ENCODE data around the gene CDC42BPA.

The CDC42BPA gene

DNA sequence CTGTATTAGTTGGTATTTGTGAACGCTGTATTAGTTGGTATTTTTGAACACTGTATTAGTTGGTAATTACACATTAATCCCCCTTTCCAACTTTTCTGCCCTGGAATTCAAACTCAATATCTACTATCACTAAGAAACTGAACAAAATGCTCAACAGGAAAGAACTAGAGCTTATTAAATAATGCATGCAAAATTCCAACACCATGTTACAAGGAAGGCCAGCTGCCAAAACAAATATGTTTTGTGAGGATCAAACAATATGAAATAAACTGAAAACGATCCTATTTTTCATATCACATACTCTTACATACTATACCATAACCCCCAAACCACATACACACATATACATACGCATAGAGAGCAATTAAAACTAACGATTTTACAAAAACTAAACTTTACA is 104.9 kb downstream of the CDC42BPA start:
- no peak for DNase-seq (ENCODE audit: low read depth in 2 of 2, low spot score in 1 of 2)

GRCh38 chr1:227212164-227212563 is 106.1 kb downstream of the CDC42BPA start:
- DNase-seq (ENCODE audit: low read depth in 2 of 2, low spot score in 1 of 2): no peak

GRCh38 chr1:227210604-227211003 is 107.7 kb downstream of the CDC42BPA start:
- no peak for DNase-seq (ENCODE audit: low read depth in 2 of 2, low spot score in 1 of 2)

- DNase-seq (ENCODE audit: low read depth in 2 of 2, low spot score in 1 of 2): no peak
Measured at GRCh38 chr1:227197064-227197463, 121.2 kb downstream of the CDC42BPA start.

GRCh38 chr1:227192163-227192562 is 126.1 kb downstream of the CDC42BPA start:
- no peak for DNase-seq (ENCODE audit: low read depth in 2 of 2, low spot score in 1 of 2)

DNA sequence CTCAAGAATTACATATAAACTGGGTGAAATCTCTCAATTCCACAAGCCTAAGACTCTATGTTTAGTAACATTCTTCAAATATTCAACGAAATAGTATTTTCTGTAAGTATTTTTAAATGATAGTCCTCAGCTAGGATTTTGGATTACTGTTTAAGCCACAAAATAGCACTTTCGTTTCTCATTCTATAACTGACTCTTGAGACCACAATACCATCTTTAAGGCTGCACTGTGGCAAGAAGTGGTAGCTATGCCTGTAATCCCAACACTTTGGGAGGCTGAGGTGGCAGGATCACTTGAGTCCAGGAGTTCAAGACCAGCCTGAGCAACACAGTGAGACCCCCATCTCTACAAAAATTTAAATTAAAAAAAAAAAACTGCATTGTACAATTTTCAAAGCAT is 126.7 kb downstream of the CDC42BPA start:
- DNase-seq (ENCODE audit: low read depth in 2 of 2, low spot score in 1 of 2): no peak

GRCh38 chr1:227190321-227190720 is 128.0 kb downstream of the CDC42BPA start:
- DNase-seq (ENCODE audit: low read depth in 2 of 2, low spot score in 1 of 2): no peak

GRCh38 chr1:227185291-227185690 is 133.0 kb downstream of the CDC42BPA start:
- DNase-seq (ENCODE audit: low read depth in 2 of 2, low spot score in 1 of 2): no peak

- no peak for DNase-seq (ENCODE audit: low read depth in 2 of 2, low spot score in 1 of 2)
Measured at GRCh38 chr1:227182012-227182411, 136.3 kb downstream of the CDC42BPA start.

DNA sequence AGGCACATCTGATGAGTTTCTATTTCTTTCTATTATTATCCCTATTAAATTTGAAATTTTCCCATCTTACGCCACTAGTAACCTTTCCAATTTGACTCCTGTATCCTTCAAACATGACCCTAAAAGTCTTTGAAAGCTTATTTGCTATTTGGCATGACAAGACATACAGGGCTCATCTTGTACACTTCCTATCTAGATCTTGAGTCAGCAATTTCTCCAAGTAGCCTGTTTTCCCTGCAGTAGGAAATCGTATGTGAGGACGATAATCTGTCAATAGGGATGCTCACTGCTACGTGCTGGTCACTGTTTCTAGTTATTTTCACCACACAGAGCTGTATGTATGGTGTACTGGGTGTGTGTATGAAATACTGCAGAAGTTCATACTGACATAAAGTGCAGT is 142.7 kb downstream of the CDC42BPA start:
- no peak for DNase-seq (ENCODE audit: low read depth in 2 of 2, low spot score in 1 of 2)

GRCh38 chr1:227174164-227174563 is 144.1 kb downstream of the CDC42BPA start:
- no peak for DNase-seq (ENCODE audit: low read depth in 2 of 2, low spot score in 1 of 2)

DNA sequence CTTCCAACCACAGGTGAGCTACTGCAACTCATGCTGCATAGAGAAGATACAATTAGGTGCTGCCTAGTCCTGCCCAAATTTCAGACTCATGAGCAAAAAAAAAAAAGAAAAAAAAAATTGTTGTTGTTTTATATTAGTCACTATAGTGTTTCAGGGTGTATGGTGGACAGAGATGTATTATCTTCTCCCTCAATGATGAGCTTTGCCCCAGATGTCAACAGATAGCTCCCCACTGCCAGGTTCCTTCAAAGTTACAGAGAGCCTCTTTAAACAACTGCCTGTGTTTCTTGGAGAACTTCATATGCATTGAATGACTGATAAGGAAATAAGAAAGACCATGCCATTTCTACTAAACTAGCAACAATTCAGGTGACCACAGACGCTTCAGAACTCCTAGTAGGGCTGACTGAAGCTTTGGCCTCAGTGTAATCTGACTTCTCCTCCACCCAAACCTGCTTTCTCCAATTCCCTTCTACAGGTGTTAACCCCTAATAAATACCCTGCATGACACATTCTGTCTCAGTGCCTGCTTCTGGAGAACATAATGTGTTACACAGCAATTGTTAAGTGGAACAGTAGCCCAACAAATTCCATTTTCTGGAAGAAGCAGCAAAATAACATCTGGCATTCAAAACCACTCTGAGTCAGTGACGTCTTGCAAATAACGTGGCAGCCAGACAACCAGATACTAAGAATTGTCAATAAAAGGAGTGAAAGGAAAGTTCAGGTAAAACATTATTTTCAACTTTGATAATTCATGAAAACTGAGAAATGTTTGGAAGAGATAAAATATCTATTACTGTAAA is 147.7 kb downstream of the CDC42BPA start:
- no peak for DNase-seq (ENCODE audit: low read depth in 2 of 2, low spot score in 1 of 2)

- DNase-seq (ENCODE audit: low read depth in 2 of 2, low spot score in 1 of 2): no peak
Measured at GRCh38 chr1:227169343-227169742, 148.9 kb downstream of the CDC42BPA start.

GRCh38 chr1:227167276-227168101 is 150.8 kb downstream of the CDC42BPA start:
- no peak for DNase-seq (ENCODE audit: low read depth in 2 of 2, low spot score in 1 of 2)

DNA sequence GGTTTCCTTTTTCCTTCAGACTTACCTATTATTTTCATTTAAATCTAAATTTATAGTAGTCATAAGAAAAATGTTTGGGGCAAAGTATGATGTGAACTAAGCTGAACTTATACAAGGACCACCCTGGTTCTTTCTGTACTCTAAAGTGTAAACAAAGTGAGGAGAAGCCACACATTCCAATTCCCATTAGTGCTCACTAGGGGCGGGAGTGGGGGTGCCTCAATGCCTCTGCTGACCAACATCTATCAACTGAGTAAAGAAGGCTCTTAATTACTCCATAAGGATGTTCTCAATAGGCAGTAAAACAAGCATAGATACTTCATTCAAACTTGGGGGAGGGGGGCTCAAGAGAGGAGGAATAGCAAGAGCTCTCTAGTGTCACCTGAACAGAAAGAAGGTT is 151.7 kb downstream of the CDC42BPA start:
- no peak for DNase-seq (ENCODE audit: low read depth in 2 of 2, low spot score in 1 of 2)

GRCh38 chr1:227161470-227161869 is 156.8 kb downstream of the CDC42BPA start:
- DNase-seq (ENCODE audit: low read depth in 2 of 2, low spot score in 1 of 2): no peak

DNA sequence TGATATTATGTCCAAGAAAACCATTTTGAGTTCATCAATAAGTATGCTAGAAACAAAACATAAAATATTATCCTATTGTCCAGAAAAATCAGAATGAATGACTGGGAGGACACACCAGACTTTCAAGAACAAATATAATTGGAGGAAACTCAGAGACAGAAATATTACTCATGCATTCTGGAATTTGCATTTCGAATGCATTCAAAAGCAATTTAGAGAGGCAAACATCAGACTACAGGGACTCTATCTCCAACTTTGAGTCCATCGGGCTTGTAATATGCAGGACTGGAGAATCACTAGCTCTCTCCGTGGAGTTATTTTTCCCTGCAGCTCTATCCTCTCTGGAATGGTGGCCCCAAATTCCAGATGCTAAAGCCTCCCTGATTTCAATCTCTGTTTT is 161.8 kb downstream of the CDC42BPA start:
- no peak for DNase-seq (ENCODE audit: low read depth in 2 of 2, low spot score in 1 of 2)

- DNase-seq (ENCODE audit: low read depth in 2 of 2, low spot score in 1 of 2): no peak
Measured at GRCh38 chr1:227155688-227156087, 162.6 kb downstream of the CDC42BPA start.

DNA sequence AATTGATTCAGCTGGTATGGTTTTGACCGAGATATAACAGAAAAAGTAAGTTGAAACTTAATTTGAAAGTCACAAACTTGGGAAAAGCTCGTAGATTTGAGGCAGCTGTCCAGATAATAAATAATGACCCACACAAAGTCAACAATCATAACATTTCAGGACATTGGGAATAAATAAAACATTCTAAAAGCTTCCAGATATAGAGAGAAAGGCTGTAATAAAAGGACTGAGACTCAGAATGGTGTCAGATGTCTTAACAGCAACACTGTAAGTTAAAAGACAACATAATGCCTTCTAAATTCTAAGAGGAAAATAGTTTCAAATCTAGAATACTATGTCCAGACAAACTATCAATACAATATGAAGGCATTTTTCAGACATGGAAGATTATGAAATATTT is 163.3 kb downstream of the CDC42BPA start:
- no peak for DNase-seq (ENCODE audit: low read depth in 2 of 2, low spot score in 1 of 2)

DNA sequence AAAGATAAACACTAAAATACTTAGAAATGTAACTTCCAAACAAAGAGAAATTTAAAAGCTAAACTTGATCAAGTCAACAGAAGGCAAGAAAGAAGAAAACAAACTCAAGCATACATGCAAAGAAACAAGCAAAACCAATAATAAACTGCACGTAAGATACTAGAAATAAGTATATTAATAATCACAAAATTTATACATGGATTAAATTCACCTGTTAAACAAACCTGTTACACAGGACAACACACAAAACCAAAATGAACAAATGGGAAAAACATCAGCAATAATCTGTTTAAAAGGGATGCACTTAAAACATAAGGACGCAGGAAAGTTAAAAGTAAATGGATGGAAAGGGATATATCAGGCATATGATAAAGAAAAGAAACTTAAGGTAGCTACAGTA is 165.8 kb downstream of the CDC42BPA start:
- no peak for DNase-seq (ENCODE audit: low read depth in 2 of 2, low spot score in 1 of 2)

DNA sequence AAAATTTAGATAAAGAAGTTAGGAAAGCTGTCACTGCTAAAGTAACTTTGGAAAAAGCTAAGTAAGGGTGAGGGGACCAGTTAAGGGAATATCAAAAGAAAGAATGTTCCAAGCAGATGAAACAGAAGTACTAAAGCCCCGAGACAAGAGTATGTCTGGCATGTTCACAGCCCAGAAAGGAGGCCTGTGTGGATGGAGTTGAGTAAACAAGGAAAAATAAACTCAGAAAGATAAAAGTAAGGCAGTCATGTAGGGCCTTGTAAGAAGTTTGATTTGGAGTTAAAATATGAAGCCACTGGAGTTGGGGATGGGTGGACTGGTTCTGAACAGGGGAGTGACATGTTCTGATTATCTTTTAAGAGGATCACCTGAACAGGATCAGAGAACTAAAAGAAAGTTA is 177.9 kb downstream of the CDC42BPA start:
- DNase-seq (ENCODE audit: low read depth in 2 of 2, low spot score in 1 of 2): no peak

DNA sequence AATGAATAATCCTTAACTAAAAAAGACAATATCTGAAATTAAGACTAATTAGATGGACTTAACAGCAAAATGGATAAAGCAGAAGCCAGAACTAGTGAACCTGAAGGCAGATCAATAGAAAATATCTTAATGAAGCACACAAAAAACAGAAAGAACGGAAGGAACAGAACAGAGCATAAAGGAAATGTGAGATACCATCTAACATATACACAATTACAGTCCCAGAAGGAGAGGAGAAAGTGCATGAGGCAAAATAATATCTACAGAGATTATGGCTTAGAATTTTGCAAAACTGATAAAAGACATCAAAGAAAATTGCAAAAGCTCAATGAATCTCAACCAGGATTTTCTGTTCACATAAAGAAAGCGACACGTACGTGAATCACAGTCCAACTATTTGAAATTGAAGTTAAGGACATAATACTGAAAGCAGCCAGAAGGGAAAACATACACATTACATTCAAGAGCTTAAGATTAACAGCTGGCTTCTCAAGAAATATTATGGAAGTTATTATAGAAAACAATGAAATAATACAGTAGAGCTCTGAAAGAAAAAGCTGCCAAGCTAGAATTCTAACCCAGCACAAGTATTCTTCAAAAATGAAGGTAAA is 182.0 kb downstream of the CDC42BPA start:
- no peak for DNase-seq (ENCODE audit: low read depth in 2 of 2, low spot score in 1 of 2)
